GM12878 (cell line): ENCODE data around the gene SPSB2. TPM values are rescaled to one million over a fixed set of nuclear protein-coding genes. Genes with fewer than 3 reads are reported as not detected.

ENCODE experiments used
- ATAC-seq: fragments of 200-7000 bp; cut with Tn5 transposase; 3 replicates; pipeline ENCODE4 v1.9.1; 2020; ENCODE audit warnings: mild to moderate bottlenecking, moderate library complexity
- BruUV-seq: library from RNA; stranded (reverse); fragments of 400-500 nt; replicated peaks from 2 replicates; lab custom pipeline; 2021; lab: Mats Ljungman, UMichigan
- CTCF ChIA-PET: fragments of 300-600 bp; sonication (Branson Sonifier 250); formaldehyde crosslinking; extraction: SDS; loops from one replicate; lab custom pipeline; 2021; ENCODE audit warnings: inconsistent platforms; lab: Yijun Ruan, JAX
- POLR2A ChIA-PET: fragments of 350-600 bp; formaldehyde crosslinking; extraction: SDS; loops from one replicate; lab custom pipeline; 2021; ENCODE audit warnings: inconsistent platforms; lab: Charles Lee
- RAD21 ChIA-PET: fragments of 300-600 bp; sonication (Branson Sonifier 250); formaldehyde crosslinking; loops from one replicate; lab custom pipeline; 2023; ENCODE audit warnings: antibody characterized with exemption; ENCODE audit not compliant: unreplicated experiment; lab: Charles Lee
- SMC1A ChIA-PET: fragments of 300-600 bp; sonication (Branson Sonifier 250); formaldehyde crosslinking; loops from one replicate; lab custom pipeline; 2023; ENCODE audit not compliant: unreplicated experiment, uncharacterized antibody; lab: Charles Lee
- DNase-seq: peaks from one replicate; pipeline ENCODE4 v3.0.0-alpha.2; 2011; ENCODE audit warnings: low read depth, low spot score
- FAIRE-seq: peaks from 3 replicates; lab custom pipeline; 2011; peaks lifted over from hg19 to GRCh38; lab: Jason Lieb, UNC
- H2AFZ ChIP-seq: 2 replicates; pipeline ENCODE4 v1.6.0; 2011; ENCODE audit warnings: low read depth, low read length, control low read depth; ENCODE audit not compliant: control insufficient read depth
- H3K27ac ChIP-seq: 2 replicates; pipeline ENCODE4 v1.5.1; 2011; ENCODE audit warnings: control low read depth; ENCODE audit not compliant: control insufficient read depth, insufficient read depth
- H3K27me3 ChIP-seq, 2 experiments: replicated peaks in 1 of 2; 2 replicates each; pipeline versions ENCODE4 v1.6.0 to v1.6.1; 2011; ENCODE audit warnings: low read length in 1 of 2; ENCODE audit not compliant: control insufficient read depth in 2 of 2, insufficient read depth in 2 of 2
- H3K36me3 ChIP-seq, 2 experiments: 2 replicates each; pipeline ENCODE4 v1.5.1; 2011; ENCODE audit warnings: low read length in 1 of 2; ENCODE audit not compliant: control insufficient read depth in 2 of 2, insufficient read depth in 2 of 2
- H3K4me1 ChIP-seq: 2 replicates; pipeline ENCODE4 v1.6.1; 2011; ENCODE audit warnings: mild to moderate bottlenecking, low read length, moderate library complexity, mixed read lengths; ENCODE audit not compliant: control insufficient read depth, insufficient read depth
- H3K4me2 ChIP-seq: 2 replicates; pipeline ENCODE4 v1.6.0; 2011; ENCODE audit warnings: control low read depth; ENCODE audit not compliant: control insufficient read depth, insufficient read depth
- H3K4me3 ChIP-seq: fragments of 200-600 bp; sonication (generic); 2 replicates; pipeline ENCODE4 v1.5.1; 2016
- H3K79me2 ChIP-seq: 2 replicates; pipeline ENCODE4 v1.6.0; 2011; ENCODE audit warnings: low read length; ENCODE audit not compliant: control insufficient read depth, insufficient read depth
- H3K9ac ChIP-seq: 2 replicates; pipeline ENCODE4 v1.8.0; 2011; ENCODE audit warnings: low read length, control low read depth, mixed read lengths; ENCODE audit not compliant: control insufficient read depth, insufficient read depth
- H3K9me3 ChIP-seq: replicated peaks from 3 replicates; pipeline ENCODE4 v1.5.1; 2011; ENCODE audit warnings: mild to moderate bottlenecking, low read length; ENCODE audit not compliant: control insufficient read depth, insufficient read depth
- H4K20me1 ChIP-seq: 2 replicates; pipeline ENCODE4 v1.6.0; 2011; ENCODE audit not compliant: control insufficient read depth, insufficient read depth
- BMI1 ChIP-seq: fragments of 450-650 bp; IDR thresholded peaks from 2 replicates; pipeline ENCODE4 v1.6.1; 2016; ENCODE audit warnings: mild to moderate bottlenecking, moderate library complexity, borderline replicate concordance
- CBX5 ChIP-seq: sonication (generic); IDR thresholded peaks from 2 replicates; pipeline ENCODE4 v1.6.1; 2016; ENCODE audit warnings: low read depth, moderate library complexity, mild to moderate bottlenecking, inconsistent platforms
- GATAD2B ChIP-seq: fragments of 450-650 bp; conservative IDR thresholded peaks from 2 replicates; pipeline ENCODE4 v1.6.1; 2017; ENCODE audit warnings: low read depth, mild to moderate bottlenecking, moderate library complexity
- HDAC2 ChIP-seq: fragments of 200-600 bp; sonication (generic); IDR thresholded peaks from 2 replicates; pipeline ENCODE4 v1.6.1; 2017
- JUND ChIP-seq: IDR thresholded peaks from 2 replicates; pipeline ENCODE4 v1.6.1; 2012; ENCODE audit warnings: low read depth, mild to moderate bottlenecking, low read length, improper control_type of control experiment, moderate library complexity
- KLF5 ChIP-seq: fragments of 450-650 bp; IDR thresholded peaks from 2 replicates; pipeline ENCODE4 v1.6.1; 2014; ENCODE audit warnings: mild to moderate bottlenecking; ENCODE audit not compliant: partially characterized antibody
- MYC ChIP-seq: IDR thresholded peaks from 2 replicates; pipeline ENCODE4 v1.6.1; 2011; ENCODE audit warnings: mild to moderate bottlenecking, low read length, moderate library complexity, inconsistent platforms; ENCODE audit not compliant: insufficient read depth, insufficient replicate concordance, insufficient read length, severe bottlenecking
- NFIC ChIP-seq: IDR thresholded peaks from 2 replicates; pipeline ENCODE4 v1.6.1; 2012; ENCODE audit warnings: low read depth, mild to moderate bottlenecking, inconsistent platforms, low read length, moderate library complexity
- NFYB ChIP-seq: IDR thresholded peaks from 2 replicates; pipeline ENCODE4 v1.6.1; 2011; ENCODE audit warnings: low read depth, mild to moderate bottlenecking, low read length, improper control_type of control experiment, moderate library complexity; ENCODE audit not compliant: insufficient read depth
- PAX5 ChIP-seq: IDR thresholded peaks from 2 replicates; pipeline ENCODE4 v1.6.1; 2011; ENCODE audit warnings: low read depth, low read length, borderline replicate concordance
- PAX8 ChIP-seq: fragments of 450-650 bp; IDR thresholded peaks from 2 replicates; pipeline ENCODE4 v1.6.1; 2017; ENCODE audit warnings: mild to moderate bottlenecking, moderate library complexity
- SREBF1 ChIP-seq: IDR thresholded peaks from 2 replicates; pipeline ENCODE4 v1.6.1; 2012; ENCODE audit warnings: mild to moderate bottlenecking, low read length
- STAT1 ChIP-seq: fragments of 450-650 bp; conservative IDR thresholded peaks from 2 replicates; pipeline ENCODE4 v1.6.1; 2014; ENCODE audit warnings: antibody characterized with exemption, mild to moderate bottlenecking
- ZNF384 ChIP-seq: IDR thresholded peaks from 2 replicates; pipeline ENCODE4 v1.6.1; 2012; ENCODE audit warnings: low read depth, mild to moderate bottlenecking, low read length, improper control_type of control experiment, borderline replicate concordance
- ZZZ3 ChIP-seq: IDR thresholded peaks from 2 replicates; pipeline ENCODE4 v1.6.1; 2011; ENCODE audit warnings: low read depth; ENCODE audit not compliant: control insufficient read depth, insufficient read length
- WGBS: methylation state at CpG from one replicate; pipeline ENCODE4 v1.1.6; 2016; ENCODE audit warnings: low lambda C conversion rate; ENCODE audit not compliant: insufficient replicate concordance, insufficient coverage; ENCODE audit errors: missing lambda C conversion rate; 5-methylcytosine and 5-hydroxymethylcytosine counted together
- in situ Hi-C: fragments of 300-500 bp; cut with MboI; formaldehyde crosslinking; loops from 9 replicates; pipeline ENCODE4 v1.14.3; 2018; ENCODE audit warnings: mixed read lengths
- intact Hi-C: fragments of 100-400 bp; cut with micrococcal nuclease; formaldehyde crosslinking; loops from one replicate; pipeline ENCODE4 v1.14.2; 2022; ENCODE audit not compliant: unreplicated experiment
- polyA plus RNA-seq, 11 experiments: library from polyadenylated mRNA; depleted of rRNA in 4 of 11; unstranded in 6 of 11; stranded (reverse) in 5 of 11; fragments of >200 nt; fragmentation: Nextera tagmentation in 4 of 11; fragmentation: Illumina TruSeq in 1 of 11; extraction: Ambion mirVana in 4 of 11; extraction: Trizol in 1 of 11; gene quantifications; 1 replicate in 1 of 11; 2 replicates in 10 of 11; pipeline versions ENCODE4 v1.2.1 to v1.2.3, GENCODE V29; 2011 to 2016; ENCODE audit warnings: inconsistent platforms in 2 of 11, missing spikeins in 2 of 11, low read depth in 1 of 11
- total RNA-seq, 4 experiments: library from RNA; depleted of rRNA in 3 of 4; stranded (reverse); fragments of >200 nt in 3 of 4; fragmentation: Illumina TruSeq in 1 of 4; extraction: Trizol in 1 of 4; gene quantifications; 2 replicates each; pipeline versions ENCODE4 v1.2.1 to v1.2.3, GENCODE V29; 2013 to 2021
- TF ChIP-seq, protein P1 (sequence below), 3 experiments: IDR thresholded peaks in 2 of 3; conservative IDR thresholded peaks in 1 of 3; 2 replicates each; pipeline ENCODE4 v1.5.1; 2011; ENCODE audit warnings: low read depth in 3 of 3, low read length in 3 of 3, mild to moderate bottlenecking in 3 of 3, control low read depth in 2 of 3, moderate library complexity in 2 of 3, inconsistent platforms in 1 of 3, mixed read lengths in 1 of 3; ENCODE audit not compliant: control insufficient read depth in 2 of 3, insufficient read depth in 1 of 3; ENCODE audit errors: extremely low read depth in 1 of 3
- TF ChIP-seq, protein P2 (sequence below): IDR thresholded peaks from 2 replicates; pipeline ENCODE4 v1.6.1; 2012; ENCODE audit warnings: low read depth, low read length, improper control_type of control experiment
- TF ChIP-seq, protein P3 (sequence below): fragments of 450-650 bp; formaldehyde crosslinking; IDR thresholded peaks from 2 replicates; pipeline ENCODE4 v1.4.0; 2022; ENCODE audit warnings: mild to moderate bottlenecking, moderate library complexity

The SPSB2 gene
- total and polyA plus RNA-seq, 10 of the 15 experiments (the other 5 are each of a cell fraction or from before 2014, with no cell fraction given), result 0.08 to 5.6 (median 2.7) TPM

DNA sequence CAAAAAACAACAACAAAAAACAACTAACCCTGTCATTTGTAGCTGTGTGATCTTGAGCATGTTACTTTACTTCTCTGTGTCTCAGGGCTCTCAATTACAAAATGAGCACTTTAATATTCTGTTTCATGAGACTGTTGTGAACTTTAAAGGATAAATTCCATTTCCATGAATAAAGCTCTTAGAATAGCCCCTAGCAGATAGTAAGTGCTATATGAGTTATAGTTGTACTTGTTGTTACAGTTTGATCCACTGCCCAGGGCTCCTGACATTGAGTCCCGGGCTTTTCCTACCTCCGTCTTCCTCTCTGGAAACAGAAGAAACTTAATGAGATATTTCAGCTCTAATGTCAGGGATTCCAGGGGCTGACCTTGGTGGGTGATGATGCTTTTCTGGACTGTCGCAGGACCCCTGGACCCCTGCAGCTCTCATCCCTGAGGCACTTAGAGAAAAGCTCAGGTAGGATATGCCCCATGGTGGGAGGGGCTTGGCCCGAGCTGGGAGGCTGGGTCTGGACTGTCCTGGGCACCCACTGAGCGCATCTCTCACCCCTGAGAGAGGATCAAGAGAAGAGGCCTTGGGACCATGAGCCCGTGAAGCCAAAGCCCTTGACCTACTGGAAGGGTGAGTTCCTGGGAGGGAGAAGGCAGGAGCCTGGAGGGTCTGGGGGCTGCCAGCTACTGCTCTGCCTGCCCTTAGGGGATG, 39.8 kb downstream of the SPSB2 start:
- no peaks in the 10 kb centered on the region for H3K9me3 ChIP-seq
- no peak overlapping the region for H3K9ac ChIP-seq
- no peaks in the 10 kb centered on the region for H3K79me2 ChIP-seq
- ATAC-seq (no peak), DNase-seq (no peak), FAIRE-seq (no peak)
- H3K27me3 ChIP-seq, result peaks cover 11 to 17% of the 10 kb centered on the region in 2 experiments
- H3K4me2 ChIP-seq, result no peak overlapping the region
- RAD21 ChIA-PET, result interaction anchor here (1.3 to 1.6 kb wide), 3 partner anchors 18 to 49 kb away, joined by 3 to 5 read pairs (median 3); partner anchors contain the start of gene CDCA3
- CTCF ChIA-PET, result interaction anchor here (0.6 to 6.8 kb wide), 13 partner anchors 8 to 275 kb away, joined by 3 to 72 read pairs (median 11); partner anchors contain the start of genes CDCA3, MLF2, SPSB2 and USP5
- H4K20me1 ChIP-seq, result no peaks in the 10 kb centered on the region
- intact Hi-C loops, result no loop called here
- H2AFZ ChIP-seq, result no peak overlapping the region
- no peaks in the 10 kb centered on the region for H3K36me3 ChIP-seq
- POLR2A ChIA-PET, result interaction anchor here (0.6 to 1.6 kb wide), 4 partner anchors 18 to 167 kb away, joined by 3 to 8 read pairs (median 4); partner anchors contain the start of genes MLF2 and SPSB2
- no peak overlapping the region for H3K27ac ChIP-seq
- no TSS peak for BruUV-seq
- H3K4me3 ChIP-seq, result no peak overlapping the region
- SMC1A ChIA-PET, result interaction anchor here (0.7 to 5.8 kb wide), 4 partner anchors 11 to 80 kb away, joined by 3 to 35 read pairs (median 6); partner anchors contain the start of genes CDCA3 and MLF2
- H3K4me1 ChIP-seq, result peaks cover 4% of the 10 kb centered on the region
- WGBS, result 53% methylated on average over 6 of the region's 6 CpGs
- in situ Hi-C loops, result no loop called here
- TF ChIP-seq STAT1 (no peak), CBX5 (no peak), SREBF1 (no peak), ZZZ3 (no peak), BMI1 (no peak), ZNF384 (no peak), JUND (no peak), KLF5 (no peak), HDAC2 (no peak), GATAD2B (no peak), NFYB (no peak), PAX5 (no peak), MYC (no peak), NFIC (no peak), PAX8 (no peak)
- TF ChIP-seq, protein P1, sequence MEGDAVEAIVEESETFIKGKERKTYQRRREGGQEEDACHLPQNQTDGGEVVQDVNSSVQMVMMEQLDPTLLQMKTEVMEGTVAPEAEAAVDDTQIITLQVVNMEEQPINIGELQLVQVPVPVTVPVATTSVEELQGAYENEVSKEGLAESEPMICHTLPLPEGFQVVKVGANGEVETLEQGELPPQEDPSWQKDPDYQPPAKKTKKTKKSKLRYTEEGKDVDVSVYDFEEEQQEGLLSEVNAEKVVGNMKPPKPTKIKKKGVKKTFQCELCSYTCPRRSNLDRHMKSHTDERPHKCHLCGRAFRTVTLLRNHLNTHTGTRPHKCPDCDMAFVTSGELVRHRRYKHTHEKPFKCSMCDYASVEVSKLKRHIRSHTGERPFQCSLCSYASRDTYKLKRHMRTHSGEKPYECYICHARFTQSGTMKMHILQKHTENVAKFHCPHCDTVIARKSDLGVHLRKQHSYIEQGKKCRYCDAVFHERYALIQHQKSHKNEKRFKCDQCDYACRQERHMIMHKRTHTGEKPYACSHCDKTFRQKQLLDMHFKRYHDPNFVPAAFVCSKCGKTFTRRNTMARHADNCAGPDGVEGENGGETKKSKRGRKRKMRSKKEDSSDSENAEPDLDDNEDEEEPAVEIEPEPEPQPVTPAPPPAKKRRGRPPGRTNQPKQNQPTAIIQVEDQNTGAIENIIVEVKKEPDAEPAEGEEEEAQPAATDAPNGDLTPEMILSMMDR (IDR thresholded peaks at IDR 0.05 in 2 of 3, conservative IDR thresholded peaks at IDR 0.05 in 1 of 3; ENCODE audit: control insufficient read depth in 2 of 3, extremely low read depth in 1 of 3, insufficient read depth in 1 of 3, low read depth in 3 of 3, low read length in 3 of 3), result no peak
- TF ChIP-seq, protein P2, sequence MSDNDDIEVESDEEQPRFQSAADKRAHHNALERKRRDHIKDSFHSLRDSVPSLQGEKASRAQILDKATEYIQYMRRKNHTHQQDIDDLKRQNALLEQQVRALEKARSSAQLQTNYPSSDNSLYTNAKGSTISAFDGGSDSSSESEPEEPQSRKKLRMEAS, result no peak
- TF ChIP-seq, protein P3, sequence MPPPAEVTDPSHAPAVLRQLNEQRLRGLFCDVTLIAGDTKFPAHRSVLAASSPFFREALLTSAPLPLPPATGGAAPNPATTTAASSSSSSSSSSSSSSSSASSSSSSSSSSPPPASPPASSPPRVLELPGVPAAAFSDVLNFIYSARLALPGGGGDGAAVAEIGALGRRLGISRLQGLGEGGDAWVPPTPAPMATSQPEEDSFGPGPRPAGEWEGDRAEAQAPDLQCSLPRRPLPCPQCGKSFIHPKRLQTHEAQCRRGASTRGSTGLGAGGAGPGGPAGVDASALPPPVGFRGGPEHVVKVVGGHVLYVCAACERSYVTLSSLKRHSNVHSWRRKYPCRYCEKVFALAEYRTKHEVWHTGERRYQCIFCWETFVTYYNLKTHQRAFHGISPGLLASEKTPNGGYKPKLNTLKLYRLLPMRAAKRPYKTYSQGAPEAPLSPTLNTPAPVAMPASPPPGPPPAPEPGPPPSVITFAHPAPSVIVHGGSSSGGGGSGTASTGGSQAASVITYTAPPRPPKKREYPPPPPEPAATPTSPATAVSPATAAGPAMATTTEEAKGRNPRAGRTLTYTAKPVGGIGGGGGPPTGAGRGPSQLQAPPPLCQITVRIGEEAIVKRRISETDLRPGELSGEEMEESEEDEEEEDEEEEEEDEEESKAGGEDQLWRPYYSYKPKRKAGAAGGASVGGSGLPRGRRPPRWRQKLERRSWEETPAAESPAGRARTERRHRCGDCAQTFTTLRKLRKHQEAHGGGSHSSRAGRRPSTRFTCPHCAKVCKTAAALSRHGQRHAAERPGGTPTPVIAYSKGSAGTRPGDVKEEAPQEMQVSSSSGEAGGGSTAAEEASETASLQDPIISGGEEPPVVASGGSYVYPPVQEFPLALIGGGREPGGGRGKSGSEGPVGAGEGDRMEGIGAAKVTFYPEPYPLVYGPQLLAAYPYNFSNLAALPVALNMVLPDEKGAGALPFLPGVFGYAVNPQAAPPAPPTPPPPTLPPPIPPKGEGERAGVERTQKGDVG (CRISPR knock-in tag), result no peak
